ENCODE results near the gene CCNY. TPM values are rescaled to one million over a fixed set of nuclear protein-coding genes. Genes with fewer than 3 reads are reported as not detected.

CCNY gene
- total RNA-seq, 1 donor from 2014 or later: 27.2 TPM

DNA sequence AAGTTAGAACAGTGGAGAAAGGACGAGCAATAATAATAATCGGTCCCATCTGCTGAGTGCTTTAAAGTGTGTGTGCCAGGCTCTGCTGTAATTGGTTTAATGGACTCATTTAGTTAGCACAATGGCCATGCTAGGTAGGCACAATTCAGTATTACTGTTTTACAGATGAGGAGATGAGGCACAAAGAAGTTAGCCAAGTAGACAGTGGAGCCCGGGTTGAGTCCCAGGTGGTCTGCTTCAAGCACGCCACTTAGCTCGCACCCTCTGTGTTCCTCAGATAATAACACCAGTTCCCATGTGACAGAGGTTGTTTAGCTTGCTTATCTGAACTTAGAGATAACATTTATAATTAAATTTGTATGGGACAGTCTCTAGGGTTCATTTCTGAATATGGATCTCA is 167.3 kb downstream of the CCNY start:
- TF ChIP-seq, protein P1, sequence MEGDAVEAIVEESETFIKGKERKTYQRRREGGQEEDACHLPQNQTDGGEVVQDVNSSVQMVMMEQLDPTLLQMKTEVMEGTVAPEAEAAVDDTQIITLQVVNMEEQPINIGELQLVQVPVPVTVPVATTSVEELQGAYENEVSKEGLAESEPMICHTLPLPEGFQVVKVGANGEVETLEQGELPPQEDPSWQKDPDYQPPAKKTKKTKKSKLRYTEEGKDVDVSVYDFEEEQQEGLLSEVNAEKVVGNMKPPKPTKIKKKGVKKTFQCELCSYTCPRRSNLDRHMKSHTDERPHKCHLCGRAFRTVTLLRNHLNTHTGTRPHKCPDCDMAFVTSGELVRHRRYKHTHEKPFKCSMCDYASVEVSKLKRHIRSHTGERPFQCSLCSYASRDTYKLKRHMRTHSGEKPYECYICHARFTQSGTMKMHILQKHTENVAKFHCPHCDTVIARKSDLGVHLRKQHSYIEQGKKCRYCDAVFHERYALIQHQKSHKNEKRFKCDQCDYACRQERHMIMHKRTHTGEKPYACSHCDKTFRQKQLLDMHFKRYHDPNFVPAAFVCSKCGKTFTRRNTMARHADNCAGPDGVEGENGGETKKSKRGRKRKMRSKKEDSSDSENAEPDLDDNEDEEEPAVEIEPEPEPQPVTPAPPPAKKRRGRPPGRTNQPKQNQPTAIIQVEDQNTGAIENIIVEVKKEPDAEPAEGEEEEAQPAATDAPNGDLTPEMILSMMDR (conservative IDR thresholded peaks at IDR 0.05; ENCODE audit: low read depth, low read length): no peak
- DNase-seq (ENCODE audit: low read depth): no peak
- no peak overlapping the region for H3K4me3 ChIP-seq (ENCODE audit: low read depth, low read length)

DNA sequence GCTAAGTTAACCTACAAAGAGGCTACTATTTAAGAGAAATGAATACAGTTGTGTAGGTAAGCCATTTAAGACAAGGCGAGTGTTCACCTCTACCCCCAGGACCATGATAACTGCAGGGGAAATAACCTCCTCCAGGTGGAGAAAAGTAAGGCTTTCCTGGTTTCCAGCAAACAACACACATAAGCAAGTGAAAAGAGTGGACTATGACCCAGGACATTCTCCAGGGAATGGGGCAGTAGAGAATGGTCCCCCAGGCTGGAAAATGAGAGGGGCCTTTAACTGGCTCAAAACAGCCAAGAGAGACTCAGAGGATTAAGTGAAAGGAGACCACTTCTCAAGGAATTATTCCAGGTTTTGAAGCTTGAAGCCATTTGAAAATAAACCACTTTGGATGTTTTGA is 167.8 kb downstream of the CCNY start:
- DNase-seq (ENCODE audit: low read depth): no peak
- TF ChIP-seq, protein P1 (conservative IDR thresholded peaks at IDR 0.05; ENCODE audit: low read depth, low read length): no peak
- H3K4me3 ChIP-seq (ENCODE audit: low read depth, low read length): no peak overlapping the region

DNA sequence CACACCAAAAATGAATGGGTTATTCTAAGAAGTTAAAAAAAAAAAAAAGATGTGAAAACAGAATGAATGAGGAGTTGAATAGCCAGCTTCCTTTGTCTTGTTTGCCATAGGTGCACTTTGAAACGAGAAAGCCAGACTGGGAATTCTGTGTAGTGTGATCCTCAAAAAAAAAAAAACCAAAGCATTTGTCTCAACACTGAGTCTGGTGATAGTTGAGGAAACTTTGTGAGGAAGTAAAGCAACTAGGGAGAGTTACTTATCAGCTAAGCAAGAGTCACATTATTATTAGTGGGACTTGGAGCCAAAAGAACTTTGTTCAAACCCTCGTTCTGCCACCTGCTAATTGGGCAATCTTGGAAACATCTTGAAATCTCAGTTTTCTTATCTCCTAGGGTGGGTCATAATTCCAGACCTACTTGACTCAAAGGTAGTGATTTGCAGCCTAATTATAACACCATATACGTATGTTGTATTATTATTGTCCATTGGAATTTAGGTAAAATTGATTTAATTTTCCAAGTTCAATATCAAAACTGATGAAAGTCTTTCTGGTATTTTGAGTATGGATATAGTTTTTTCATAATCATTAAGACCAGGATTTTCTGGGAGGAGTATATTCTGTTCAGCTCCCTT is 169.0 kb downstream of the CCNY start:
- DNase-seq (ENCODE audit: low read depth): no peak
- H3K4me3 ChIP-seq (ENCODE audit: low read depth, low read length): no peak overlapping the region
- TF ChIP-seq, protein P1 (conservative IDR thresholded peaks at IDR 0.05; ENCODE audit: low read depth, low read length): no peak

DNA sequence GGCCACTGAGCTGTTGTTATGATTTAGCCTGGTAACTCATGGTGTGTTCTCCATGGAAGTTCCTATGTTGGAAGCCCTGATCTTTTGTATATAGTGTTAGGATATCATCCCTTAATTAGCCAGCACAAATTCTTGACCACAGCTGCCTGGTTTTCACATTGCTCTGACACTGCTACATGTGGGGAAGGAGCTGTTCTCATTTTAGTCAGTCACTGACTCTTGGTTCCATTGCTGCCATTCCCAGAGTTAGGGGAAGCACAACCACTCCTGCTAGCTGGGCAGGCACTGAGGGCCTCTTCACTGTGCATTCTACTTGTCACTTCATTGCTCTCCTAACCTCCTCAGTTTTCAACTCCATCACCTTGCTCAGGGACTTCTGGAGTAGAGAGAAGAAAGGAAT is 170.4 kb downstream of the CCNY start:
- H3K4me3 ChIP-seq (ENCODE audit: low read depth, low read length): no peak overlapping the region
- TF ChIP-seq, protein P1 (conservative IDR thresholded peaks at IDR 0.05; ENCODE audit: low read depth, low read length): no peak
- DNase-seq (ENCODE audit: low read depth): no peak

DNA sequence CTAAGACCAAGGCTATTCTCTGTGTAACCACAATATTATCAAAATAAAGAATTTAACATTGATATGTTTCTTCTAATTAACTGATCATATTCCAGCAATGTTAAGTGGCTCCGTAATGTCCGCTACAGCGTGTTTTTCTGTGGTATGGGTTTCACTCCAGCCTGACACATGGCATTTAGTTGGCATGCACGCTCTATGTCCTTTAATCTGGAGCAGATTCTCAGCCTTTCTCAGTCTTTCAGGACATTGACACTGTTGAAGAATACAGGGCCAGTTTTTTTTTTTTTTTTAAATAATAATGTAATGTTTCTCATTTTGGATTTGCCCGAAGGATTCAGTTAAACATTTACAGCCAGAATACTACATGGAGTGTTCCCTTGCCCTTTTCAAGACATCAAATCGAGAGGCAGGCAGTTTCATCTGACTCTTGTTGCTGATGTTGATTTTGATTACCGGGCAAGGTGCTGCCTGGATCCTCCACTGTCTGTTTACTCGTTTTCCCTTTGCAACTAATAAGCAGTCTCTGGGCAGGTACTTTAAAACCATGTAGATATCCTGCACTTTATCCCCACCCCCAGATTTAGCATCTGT is 171.3 kb downstream of the CCNY start:
- no peak for DNase-seq (ENCODE audit: low read depth)
- no peak overlapping the region for H3K4me3 ChIP-seq (ENCODE audit: low read depth, low read length)
- TF ChIP-seq, protein P1 (conservative IDR thresholded peaks at IDR 0.05; ENCODE audit: low read depth, low read length): no peak

DNA sequence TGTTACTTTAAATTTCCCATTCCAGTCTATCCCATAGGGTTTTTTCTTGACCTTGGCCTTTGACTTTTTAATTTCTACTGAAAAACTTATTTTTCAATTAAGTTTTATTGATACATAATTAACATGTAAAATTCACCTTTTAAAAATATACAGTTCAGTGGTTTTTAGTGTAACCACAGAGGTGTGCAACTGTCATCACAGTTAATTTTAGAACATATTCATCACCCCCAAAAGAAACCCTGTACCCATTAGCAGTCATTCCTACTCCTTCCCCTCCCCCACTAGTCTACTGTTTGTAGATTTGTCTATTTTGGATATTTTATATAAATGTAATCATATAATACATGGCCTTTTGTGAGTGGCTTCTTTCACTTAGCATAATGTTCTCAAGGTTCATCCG is 172.3 kb downstream of the CCNY start:
- no peak for DNase-seq (ENCODE audit: low read depth)
- H3K4me3 ChIP-seq (ENCODE audit: low read depth, low read length): no peak overlapping the region
- TF ChIP-seq, protein P1 (conservative IDR thresholded peaks at IDR 0.05; ENCODE audit: low read depth, low read length): no peak

DNA sequence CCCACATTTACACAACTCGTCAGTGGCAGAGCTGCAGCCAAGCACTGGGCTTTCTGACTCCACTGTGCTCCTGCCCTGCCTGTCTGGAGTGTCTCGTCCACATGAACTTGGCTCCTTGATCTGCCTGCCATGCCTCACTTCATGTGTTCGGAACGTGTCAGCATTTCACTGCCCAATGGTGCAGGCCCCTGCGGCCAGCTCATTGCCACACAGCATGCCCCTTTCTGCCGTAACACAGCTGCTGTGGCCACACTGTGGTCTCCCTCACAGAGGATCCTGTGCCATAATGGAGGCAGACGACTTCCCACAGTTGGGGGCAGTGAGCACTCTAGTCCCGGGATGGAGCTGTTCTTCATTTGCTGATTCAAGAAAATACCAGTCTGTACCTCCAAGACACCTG is 174.6 kb downstream of the CCNY start:
- H3K4me3 ChIP-seq (ENCODE audit: low read depth, low read length): no peak overlapping the region
- no peak for DNase-seq (ENCODE audit: low read depth)
- TF ChIP-seq, protein P1 (conservative IDR thresholded peaks at IDR 0.05; ENCODE audit: low read depth, low read length): no peak

All from epithelial cell of proximal tubule (primary cell).